NCI-H446 (cell line): ENCODE measurements around the gene TSPOAP1.

Experiments used
- DNase-seq, 2 experiments: peaks; one replicate each; lab custom pipeline; 2025; lab: John Stamatoyannopoulos, UW

Gene TSPOAP1

GRCh38 chr17:58316260-58316960 is 12.2 kb downstream of the TSPOAP1 start:
- DNase-seq: no peak

- no peak for DNase-seq
These were observed 12.8 kb downstream of the TSPOAP1 start for GRCh38 chr17:58315750-58316149.

- DNase-seq: no peak
These were observed 13.3 kb downstream of the TSPOAP1 start for GRCh38 chr17:58315281-58315711.

- DNase-seq: no peak
These were observed 13.9 kb downstream of the TSPOAP1 start for GRCh38 chr17:58314706-58315015.

- DNase-seq: no peak
These were observed 14.5 kb downstream of the TSPOAP1 start for GRCh38 chr17:58313815-58314705.

- no peak for DNase-seq
These were observed 15.8 kb downstream of the TSPOAP1 start for GRCh38 chr17:58312829-58313228.

- DNase-seq: no peak
These were observed 16.5 kb downstream of the TSPOAP1 start for GRCh38 chr17:58312021-58312630.

GRCh38 chr17:58311429-58311894 is 17.1 kb downstream of the TSPOAP1 start:
- DNase-seq: no peak

- DNase-seq: no peak
These were observed 17.8 kb downstream of the TSPOAP1 start for GRCh38 chr17:58310511-58311428.

- no peak for DNase-seq
These were observed 18.7 kb downstream of the TSPOAP1 start for GRCh38 chr17:58309918-58310259.

GRCh38 chr17:58308985-58309917 is 19.3 kb downstream of the TSPOAP1 start:
- DNase-seq: no peak

GRCh38 chr17:58308173-58308984 is 20.2 kb downstream of the TSPOAP1 start:
- no peak for DNase-seq

- DNase-seq: no peak
These were observed 21.0 kb downstream of the TSPOAP1 start for GRCh38 chr17:58307468-58308172.

- no peak for DNase-seq
These were observed 22.3 kb downstream of the TSPOAP1 start for GRCh38 chr17:58306131-58306951.

GRCh38 chr17:58305626-58306025 is 23.0 kb downstream of the TSPOAP1 start:
- no peak for DNase-seq

- DNase-seq: no peak
These were observed 23.7 kb downstream of the TSPOAP1 start for GRCh38 chr17:58304750-58305486.

GRCh38 chr17:58303971-58304749 is 24.4 kb downstream of the TSPOAP1 start:
- peak in 1 of 2 experiments; percentile 38 for DNase-seq
